GOT3 (cell line): ENCODE results near the gene MFSD11.
"Not testable (repeated sequence)": the region's sequence is repeated elsewhere in the genome, so short reads cannot be mapped to it uniquely, and the experiment has no call there.

ENCODE experiments used
- DNase-seq: peaks from one replicate; lab custom pipeline; 2025; ENCODE audit warnings: mixed read lengths; lab: John Stamatoyannopoulos, UW

Gene MFSD11

GRCh38 chr17:76726776-76727718, 10.9 kb upstream of the MFSD11 start, which contains the start of gene METTL23:
METTL23 (plus strand) TSS chr17:76726839; CDS start chr17:76729711, 2,872 bp downstream.
- DNase-seq = no peak

DNA sequence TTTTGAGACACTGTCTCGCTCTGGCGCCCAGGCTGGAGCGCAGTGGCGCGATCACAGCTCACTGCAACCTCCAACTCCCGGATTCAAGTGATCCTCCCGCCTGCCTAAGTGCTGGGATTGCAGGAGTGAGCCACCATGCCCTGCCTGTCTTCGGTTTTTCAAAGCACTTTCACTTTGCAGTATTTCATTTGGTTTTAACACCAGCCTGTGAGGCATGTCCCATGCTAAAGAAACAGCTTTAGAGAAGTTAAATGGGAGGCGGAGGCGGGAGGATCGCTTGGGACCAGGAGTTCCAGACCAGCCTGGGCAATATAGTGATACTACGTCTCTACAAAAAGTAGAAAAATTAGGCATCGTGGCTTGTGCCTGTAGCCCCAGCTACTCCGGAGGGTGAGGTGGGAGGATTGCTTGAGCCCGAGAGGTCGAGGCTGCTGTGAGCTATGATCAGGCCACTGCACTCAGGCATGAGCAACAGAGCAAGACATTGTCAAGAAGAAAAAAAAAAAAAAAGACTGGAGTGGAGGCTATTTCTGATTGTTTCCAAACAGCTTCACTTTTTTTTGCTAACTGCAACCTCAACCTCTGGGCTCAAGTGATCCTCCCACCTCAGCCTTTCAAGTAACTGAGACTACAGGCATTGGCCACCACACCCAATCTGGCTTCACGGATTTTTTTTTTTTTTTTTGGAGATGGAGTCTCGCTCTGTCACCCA, 10.0 kb upstream of the MFSD11 start:
- DNase-seq = no peak

DNA sequence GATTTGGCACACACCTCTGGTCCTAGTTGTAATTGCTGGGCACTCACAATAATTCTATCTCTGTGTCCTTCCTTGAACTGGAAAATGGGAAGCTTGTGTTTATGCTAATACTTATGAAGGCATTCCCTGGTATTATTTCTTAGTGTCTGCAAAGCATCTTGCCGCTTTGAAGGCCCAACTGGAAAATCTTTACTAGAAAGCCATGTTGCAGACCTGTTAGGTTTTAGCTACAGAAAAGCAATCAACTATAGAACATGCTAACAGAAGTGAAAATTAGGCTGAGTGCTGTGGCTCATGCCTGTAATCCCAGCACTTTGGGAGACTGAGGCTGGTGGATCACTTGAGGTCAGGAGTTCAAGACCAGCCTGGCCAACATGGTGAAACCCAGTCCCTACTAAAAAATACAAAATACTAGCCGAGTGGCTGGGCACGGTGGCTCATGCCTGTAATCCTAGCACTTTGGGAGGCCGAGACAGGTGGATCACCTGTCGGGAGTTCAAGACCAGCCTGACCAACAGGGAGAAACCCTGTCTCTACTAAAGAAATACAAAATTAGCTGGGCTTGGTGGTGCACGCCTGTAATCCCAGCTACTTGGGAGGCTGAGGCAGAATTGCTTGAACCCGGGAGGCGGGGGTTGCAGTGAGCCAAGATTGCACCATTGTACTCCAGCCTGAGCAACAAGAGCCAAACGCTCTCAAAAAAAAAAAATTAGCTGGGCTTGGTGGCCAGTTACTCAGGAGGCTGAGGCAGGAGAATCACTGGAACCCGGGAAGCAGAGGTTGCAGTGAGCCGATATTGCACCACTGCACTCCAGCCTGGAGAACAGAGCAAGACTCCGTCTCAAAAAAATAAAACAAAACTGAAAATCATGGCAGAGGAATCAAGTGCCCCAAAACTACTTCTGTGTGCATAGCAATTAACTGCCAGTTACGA, 5.9 kb upstream of the MFSD11 start:
- DNase-seq = not testable (repeated sequence)

- DNase-seq = no peak
These were observed 4.9 kb upstream of the MFSD11 start for GRCh38 chr17:76732734-76733617.

DNA sequence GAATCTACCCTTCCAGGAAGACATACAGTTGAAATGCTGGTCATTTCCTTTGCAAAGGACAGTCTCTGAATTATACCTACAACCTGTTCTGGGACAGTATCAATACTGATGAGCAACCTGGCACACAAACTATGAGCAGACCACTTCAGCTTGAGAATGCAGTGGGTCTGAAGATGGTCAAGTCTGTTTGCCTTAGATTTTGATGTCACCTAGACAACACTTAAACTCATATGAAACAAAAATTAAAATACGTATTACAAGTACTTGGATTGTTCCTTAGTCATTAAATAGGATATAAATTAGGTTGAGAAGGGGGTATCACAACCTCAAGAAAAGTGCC, 4.3 kb upstream of the MFSD11 start:
- DNase-seq = no peak

DNA sequence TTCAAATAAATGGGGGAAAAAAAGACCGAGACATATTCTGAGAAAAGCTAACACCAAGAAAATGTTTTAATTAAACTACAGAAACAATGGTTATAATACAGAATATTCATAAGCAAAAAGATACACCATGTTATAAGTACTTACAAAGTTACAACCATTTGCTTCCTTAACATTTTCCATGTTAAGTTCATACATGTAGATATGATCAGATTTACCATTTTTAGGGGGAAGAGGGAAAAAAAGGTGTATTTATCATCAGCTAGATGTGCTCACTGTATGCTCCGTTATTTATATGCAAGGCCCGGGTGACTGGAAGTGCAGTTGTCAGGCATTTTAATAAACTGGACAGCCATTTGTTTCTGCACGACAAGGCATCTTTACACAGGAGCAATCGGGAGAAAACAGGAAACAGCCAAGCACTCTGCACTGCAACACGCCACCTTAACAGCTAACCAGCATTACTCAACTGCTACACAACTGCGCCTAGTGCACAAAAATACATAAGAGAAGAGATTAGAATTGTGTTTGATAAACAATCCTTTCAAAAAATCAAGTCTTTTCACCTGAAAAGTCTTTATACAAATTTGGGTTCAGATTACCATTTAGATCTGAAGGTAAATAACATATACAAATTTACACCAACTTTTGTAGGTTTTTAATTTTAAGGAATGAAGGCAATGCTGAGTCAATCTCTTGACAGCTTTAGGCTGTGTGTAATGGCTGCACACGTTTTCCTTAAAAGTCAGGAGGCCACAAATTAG, 3.7 kb upstream of the MFSD11 start:
- no peak for DNase-seq

DNA sequence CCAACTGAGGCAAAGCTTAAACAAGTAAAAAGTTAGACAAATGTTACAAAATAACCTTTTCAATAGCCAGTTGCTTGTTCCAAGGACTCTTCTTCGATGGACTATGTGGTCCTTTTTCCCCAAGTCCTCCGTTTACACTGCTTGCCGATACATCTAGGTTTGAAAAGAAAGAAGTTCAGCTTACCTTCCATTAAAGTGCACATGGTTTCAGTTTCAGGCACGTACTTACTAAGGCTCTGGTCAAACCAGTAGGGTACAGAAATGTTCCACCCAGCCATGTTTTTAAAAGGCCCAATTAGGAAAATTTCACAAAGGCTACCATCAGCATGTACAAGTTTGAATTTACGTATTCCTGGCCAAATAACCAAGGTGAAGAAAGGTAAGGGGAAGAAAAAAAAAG, 2.9 kb upstream of the MFSD11 start:
- DNase-seq = no peak

- no peak for DNase-seq
These were observed 2.2 kb upstream of the MFSD11 start for GRCh38 chr17:76735586-76736348.

GRCh38 chr17:76736349-76737081, 1.4 kb upstream of the MFSD11 start:
- peak; percentile 25 for DNase-seq

- peak; percentile 99 for DNase-seq
These were observed 740 bp upstream of the MFSD11 start, which contains the start of gene SRSF2 for GRCh38 chr17:76737082-76737675. SRSF2 (minus strand) TSS chr17:76737331; CDS start chr17:76737160, 171 bp downstream.

- DNase-seq = no peak
These were observed 540 bp downstream of the MFSD11 start for GRCh38 chr17:76738468-76738850.

DNA sequence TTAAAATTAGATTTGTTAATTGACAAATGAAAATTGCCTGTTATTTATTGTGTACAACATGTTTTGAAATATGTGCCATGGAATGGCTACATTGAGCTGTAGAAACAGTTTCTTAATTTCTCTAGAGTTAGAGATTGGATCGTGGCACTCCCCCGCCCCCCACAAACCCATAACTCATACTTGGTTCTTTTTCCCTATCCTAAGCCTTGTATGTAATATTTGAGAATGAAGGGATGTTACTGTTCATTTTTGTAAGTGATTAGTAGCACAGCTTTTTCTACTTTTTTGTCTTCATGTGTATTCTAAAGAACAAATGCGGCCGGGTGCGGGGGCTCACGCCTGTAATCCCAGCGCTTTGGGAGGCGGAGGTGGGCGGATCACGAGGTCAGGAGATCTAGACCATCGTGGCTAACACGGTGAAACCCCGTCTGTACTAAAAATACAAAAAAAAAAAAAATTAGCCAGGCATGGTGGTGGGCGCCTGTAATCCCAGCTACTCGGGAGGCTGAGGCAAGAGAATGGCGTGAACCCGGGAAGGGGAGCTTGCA, 1.7 kb downstream of the MFSD11 start:
- not testable (repeated sequence) for DNase-seq

DNA sequence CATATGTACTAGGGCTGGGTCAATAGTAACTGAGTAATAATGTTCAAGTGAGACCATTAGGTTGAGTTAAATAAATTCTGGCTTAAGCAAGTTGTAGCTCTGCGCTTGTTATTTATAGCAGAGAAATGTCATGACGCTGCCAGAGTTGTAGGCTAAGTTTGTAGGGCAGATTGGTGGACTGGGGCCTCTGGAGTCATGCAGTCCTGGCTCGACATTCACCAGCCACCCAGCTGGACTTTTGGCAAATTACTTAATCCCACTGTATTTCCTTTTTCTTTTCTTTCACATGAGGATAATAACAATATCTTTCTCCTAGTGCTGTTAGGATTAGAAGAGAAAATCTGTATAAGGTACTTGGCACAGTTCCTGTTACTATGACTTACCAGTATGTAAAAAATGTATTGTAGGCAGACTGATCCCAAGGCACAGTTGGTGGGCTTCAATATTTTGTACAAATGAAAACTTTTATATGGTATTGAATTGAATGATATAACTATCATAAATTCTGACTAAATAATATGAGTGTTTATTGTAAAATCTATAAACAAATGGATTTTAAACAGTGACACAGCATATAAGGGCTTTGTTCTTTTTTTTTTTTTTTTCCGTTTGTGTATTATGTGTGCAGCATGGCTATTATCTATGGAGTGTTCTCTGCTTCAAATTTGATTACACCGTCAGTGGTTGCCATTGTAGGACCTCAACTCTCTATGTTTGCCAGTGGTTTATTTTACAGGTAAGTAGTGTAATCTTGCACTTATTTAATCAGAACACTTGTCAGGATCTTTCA, 2.6 kb downstream of the MFSD11 start:
- no peak for DNase-seq

DNA sequence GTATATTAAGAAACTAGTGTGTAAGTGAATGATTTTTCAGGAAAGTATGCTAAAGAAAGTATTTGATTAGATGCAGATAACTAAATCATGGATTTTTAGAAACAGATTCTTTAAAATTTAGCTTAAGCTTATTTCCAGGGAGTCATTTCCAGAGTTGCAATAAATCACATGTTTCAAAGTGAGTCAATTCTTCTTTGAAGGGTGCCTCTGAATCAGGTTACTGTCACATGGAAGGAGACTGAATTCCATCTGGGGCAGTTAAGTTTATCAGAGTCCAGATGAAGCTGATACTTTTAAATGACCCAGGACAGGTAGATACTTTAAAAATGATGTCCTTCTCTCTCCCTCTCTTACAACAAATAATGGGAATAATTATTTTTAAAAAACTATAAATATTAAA, 5.0 kb downstream of the MFSD11 start:
- DNase-seq = no peak

GRCh38 chr17:76744747-76745146, 6.8 kb downstream of the MFSD11 start:
- no peak for DNase-seq

- DNase-seq = not testable (repeated sequence)
These were observed 7.9 kb downstream of the MFSD11 start for GRCh38 chr17:76745785-76746184.

GRCh38 chr17:76747716-76748363, 9.9 kb downstream of the MFSD11 start:
- DNase-seq = no peak
